Measurements from ENCODE around the gene ABCG5.
A peak's percentile ranks its signal among the peaks of the same experiment; 100 is the strongest.

DNA sequence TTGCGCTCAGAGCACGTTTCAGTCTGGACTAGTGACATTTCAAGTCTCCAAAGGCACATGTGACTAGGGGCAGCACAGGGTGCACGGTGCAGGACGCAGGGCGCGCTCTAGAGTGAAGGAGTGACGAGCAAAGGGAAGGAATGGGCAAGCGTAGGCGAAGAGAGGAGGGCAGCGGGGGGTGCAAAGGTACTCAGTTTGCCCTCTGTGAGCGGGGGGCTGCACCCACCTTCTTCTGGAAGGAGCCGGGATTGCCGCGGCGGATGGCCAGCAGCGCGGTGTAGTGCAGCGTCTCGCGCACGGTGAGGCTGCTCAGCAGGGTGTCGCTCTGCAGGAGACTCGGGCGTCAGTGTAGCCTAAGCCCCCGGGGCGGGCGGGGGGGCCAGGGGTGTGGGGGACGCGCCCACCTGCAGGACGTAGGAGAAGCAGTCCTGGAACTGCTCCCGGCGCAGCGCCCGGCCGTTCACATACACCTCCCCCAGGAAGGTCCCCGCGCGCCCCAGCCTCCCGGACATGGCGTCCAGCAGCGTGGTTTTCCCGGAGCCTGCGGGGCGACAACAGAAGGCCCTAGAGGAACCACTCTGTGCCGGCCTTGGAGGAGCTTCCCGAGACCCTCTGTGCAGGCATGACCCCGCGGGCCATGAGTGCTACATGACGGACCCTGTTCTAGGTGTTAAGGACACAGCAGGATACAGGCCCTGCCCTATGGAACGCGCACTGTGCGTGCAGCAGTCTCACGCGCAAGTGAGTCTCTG lies 6.9 kb downstream of the ABCG5 start:
- TF ChIP-seq, protein P1, sequence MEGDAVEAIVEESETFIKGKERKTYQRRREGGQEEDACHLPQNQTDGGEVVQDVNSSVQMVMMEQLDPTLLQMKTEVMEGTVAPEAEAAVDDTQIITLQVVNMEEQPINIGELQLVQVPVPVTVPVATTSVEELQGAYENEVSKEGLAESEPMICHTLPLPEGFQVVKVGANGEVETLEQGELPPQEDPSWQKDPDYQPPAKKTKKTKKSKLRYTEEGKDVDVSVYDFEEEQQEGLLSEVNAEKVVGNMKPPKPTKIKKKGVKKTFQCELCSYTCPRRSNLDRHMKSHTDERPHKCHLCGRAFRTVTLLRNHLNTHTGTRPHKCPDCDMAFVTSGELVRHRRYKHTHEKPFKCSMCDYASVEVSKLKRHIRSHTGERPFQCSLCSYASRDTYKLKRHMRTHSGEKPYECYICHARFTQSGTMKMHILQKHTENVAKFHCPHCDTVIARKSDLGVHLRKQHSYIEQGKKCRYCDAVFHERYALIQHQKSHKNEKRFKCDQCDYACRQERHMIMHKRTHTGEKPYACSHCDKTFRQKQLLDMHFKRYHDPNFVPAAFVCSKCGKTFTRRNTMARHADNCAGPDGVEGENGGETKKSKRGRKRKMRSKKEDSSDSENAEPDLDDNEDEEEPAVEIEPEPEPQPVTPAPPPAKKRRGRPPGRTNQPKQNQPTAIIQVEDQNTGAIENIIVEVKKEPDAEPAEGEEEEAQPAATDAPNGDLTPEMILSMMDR (optimal IDR thresholded peaks at IDR 0.05 in 1 of 3, IDR thresholded peaks at IDR 0.05 in 1 of 3, conservative IDR thresholded peaks at IDR 0.05 in 1 of 3; ENCODE audit: extremely low read depth in 1 of 3, insufficient read depth in 2 of 3, low read length in 3 of 3) = no peak
- peak; percentile 51 for TF ChIP-seq EZH2 (IDR thresholded peaks at IDR 0.05; ENCODE audit: low read length)
